NCI-H146 treated with DMSO at 0.1 percent for 48 hours (cell line): ENCODE data around the gene KLF9.
"Not testable (repeated sequence)": the region's sequence is repeated elsewhere in the genome, so short reads cannot be mapped to it uniquely, and the experiment has no call there.

Source experiments
- DNase-seq: peaks from one replicate; lab custom pipeline; 2025; ENCODE audit not compliant: unreplicated experiment; lab: John Stamatoyannopoulos, UW

KLF9 gene

GRCh38 chr9:70405808-70406433 lies 8.5 kb downstream of the KLF9 start:
- DNase-seq: no peak

DNA sequence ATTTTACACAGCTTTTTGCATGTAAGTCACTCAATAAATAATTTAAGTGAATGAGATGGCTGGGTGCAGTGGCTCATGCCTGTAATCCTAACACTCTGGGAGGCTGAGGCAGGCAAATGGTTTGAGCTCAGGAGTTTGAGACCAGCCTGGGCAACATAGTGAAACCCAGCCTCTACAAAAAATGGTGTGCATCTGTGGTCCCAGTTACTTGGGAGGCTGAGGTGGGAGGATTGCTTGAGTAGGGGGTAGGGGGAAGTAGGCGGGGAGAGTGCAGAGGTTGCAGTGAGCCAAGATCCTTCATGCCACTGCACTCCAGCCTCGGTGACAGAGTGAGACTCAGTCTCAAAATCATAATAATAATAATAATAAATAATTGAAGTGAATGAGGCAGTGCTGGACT lies 10.2 kb downstream of the KLF9 start:
- no peak for DNase-seq

DNA sequence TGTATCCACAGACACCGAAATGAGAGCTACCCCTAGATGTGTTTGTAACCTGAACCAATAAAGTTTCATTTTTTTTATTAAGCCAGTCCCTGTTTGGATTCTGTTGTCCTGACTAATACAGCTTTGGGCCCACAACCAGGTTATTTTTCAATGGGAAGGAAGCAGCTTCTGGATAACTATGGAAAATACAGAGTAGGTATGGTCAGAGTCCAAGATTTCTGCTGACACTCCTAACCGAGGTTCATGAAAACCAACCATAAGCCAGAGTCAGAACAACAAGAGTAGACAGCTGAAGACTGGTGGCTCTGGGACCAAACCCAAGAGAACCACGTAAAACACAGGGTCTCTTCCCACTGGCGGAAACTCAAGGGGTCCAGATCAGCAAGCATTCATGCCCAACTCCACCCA lies 10.8 kb downstream of the KLF9 start:
- no peak for DNase-seq

GRCh38 chr9:70403166-70403565 lies 11.3 kb downstream of the KLF9 start:
- DNase-seq: no peak

- no peak for DNase-seq
Observed at GRCh38 chr9:70402213-70402612, 12.2 kb downstream of the KLF9 start.

DNA sequence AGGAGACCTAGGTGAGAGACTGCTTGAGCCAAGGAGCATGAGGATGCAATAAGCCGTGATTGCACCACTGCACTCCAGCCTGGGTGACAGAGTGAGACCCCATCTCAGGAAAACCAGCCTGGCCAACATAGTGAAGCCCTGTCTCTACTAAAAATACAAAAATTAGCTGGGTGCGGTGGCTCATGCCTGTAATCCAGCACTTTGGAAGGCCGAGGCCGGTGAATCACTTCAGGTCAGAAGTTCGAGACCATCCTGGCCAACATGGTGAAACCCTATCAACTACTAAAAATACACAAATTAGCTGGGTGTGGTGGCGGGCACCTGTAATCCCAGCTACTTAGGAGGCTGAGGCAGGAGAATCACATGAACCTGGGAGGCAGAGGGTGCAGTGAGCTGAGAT lies 13.2 kb downstream of the KLF9 start:
- DNase-seq: not testable (repeated sequence)

GRCh38 chr9:70400107-70400892 lies 14.2 kb downstream of the KLF9 start:
- no peak for DNase-seq

DNA sequence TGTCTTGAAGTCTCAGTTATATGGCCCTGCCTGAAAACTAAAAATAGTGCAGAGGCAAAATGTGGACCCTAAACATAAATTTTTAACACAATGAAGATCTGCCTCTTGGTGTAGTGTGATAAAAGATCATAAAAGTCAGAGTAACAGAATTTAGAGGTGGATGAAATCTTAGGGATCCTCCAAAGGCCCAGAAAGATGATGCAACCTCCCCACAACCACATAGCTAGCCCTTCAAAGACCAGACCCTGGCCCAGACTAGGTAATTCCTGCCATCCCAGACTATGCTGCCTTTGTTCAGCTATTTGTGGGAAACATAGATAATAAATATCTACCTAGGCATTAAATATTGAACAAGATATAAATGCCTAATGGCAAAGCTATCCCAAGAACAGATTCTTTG lies 15.3 kb downstream of the KLF9 start:
- DNase-seq: no peak

DNA sequence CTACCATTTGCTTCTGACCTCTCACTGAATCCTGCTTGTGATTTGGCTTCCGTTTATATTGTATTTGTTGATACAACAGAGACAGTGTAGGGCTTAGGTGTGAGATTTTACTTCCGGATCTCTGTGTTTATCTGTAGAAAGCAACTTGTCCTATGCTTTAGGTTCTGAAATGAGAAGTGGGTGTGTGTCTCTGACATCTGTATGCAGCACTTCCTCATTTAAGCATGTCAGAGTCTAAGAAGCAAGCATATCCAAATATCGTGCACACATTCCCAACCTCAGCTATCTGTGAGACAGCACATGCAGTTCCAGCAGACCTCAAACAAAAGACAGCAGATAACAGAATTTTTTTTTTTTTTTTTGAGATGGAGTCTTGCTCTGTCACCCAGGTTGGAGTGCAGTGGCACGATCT lies 16.3 kb downstream of the KLF9 start:
- no peak for DNase-seq

DNA sequence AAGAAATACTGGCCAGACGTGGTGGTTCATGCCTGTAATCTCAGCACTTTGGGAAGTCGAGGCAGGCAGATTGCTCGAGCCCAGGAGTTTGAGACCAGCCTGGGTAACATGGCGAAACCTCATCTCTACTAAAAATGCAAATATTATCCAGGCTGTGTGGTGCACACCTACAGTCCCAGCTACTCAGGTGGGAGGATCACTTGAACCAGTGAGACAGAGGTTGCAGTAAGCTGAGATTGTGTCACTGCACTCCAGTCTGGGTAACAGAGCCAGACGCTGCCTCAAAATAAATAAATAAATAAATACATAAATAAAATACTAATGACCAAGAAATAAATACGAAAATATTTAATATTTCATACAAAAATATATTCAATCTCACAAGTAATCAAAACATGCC lies 18.8 kb downstream of the KLF9 start:
- no peak for DNase-seq

DNA sequence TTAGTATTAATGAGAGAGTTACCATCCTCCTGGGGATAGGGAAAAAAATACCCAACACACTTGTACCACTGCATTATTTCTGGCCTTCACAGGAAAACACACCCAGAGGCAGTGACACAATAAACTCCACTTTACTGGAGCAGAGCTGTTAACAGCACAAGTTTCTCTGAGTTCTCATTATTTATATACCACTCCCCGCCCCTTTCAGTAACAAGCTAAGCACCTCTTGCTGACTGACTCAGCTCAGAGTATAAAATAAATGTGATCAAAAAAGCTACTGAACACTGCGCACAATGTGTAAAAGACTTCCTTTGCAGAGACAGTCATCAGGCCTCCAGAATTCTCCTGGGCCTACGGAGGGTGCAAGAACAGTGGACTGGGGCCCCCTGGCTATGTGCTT lies 21.6 kb downstream of the KLF9 start:
- DNase-seq: no peak

- DNase-seq: no peak
Observed at GRCh38 chr9:70392189-70392588, 22.3 kb downstream of the KLF9 start.

DNA sequence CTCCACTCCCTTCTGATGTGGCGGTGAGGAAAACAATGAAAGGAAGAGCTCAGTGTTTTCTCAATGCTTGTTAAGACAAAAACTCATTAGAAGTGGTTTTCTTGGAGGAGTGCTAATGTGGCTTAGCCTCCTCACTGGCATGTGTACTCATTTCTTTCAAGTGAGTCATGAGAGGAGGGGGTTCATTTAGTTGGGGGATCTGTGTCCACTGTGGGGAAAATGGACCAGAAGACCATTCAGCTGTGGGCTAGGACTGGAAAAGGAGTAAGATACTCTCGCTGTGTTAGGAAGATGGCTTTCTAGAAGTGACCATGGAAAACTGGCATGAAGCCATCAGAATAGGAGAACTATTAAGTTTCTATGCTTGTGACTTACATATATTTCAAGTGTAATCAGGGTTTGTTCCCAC lies 23.5 kb downstream of the KLF9 start:
- no peak for DNase-seq

- no peak for DNase-seq
Observed at GRCh38 chr9:70389621-70390266, 24.7 kb downstream of the KLF9 start.

- DNase-seq: no peak
Observed at GRCh38 chr9:70389188-70389587, 25.3 kb downstream of the KLF9 start.

- DNase-seq: no peak
Observed at GRCh38 chr9:70387663-70388062, 26.8 kb downstream of the KLF9 start.

DNA sequence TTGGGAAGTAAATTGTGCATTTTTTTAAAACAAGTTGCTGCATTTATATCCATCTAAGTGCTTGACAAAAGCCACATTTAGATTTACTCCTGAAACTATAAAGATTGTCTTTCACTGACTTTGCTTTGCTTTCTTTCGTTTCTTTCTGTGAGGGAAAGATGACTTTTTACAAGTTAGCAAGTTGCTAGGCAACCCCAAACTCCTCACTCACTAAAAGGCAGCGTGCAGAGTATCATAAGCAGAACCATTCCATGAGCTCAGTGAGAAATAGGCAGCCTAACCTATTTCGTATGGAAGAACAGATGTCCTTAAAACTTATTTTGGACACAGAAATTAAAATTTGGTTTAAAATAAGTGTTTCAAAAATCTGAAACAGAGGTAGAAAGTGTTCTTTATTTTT lies 29.0 kb downstream of the KLF9 start:
- DNase-seq: no peak

GRCh38 chr9:70382709-70383605 lies 31.5 kb downstream of the KLF9 start:
- no peak for DNase-seq

DNA sequence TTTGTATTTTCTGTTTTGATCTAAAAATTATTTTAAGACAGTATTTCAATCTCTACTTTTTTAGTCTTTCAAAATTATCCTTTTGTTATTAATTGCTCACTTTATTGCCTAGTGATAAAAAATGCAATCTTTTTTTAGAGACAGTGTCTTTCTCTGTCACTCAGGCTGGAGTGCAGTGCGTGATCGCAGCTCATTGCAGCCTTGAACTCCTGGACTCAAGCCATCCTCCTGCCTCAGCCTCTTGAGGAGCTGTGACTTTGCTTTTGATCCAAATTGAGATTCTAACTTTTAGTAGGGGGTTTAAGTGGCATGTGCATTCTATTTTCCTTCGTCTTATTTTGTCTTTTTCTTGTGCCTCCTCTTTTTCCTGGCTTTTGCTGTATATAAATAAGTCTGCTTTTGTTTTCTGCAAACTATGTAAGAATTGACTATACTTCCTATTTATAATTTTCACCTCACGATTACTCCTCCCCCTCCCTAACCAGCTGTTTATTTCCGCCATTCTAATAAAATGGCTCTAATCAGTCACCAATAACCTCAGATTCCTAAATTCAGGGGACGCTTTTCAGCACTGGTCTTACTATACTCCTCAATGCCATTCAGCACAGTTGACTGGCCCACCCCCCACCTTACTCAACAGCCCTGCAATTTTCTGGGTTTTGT lies 32.3 kb downstream of the KLF9 start:
- DNase-seq: no peak

- DNase-seq: no peak
Observed at GRCh38 chr9:70374962-70375618, 39.4 kb downstream of the KLF9 start.
